ENCODE measurements around the gene SOS1. TPM values are rescaled to one million over a fixed set of nuclear protein-coding genes. Genes with fewer than 3 reads are reported as not detected.
"Not testable (repeated sequence)": the region's sequence is repeated elsewhere in the genome, so short reads cannot be mapped to it uniquely, and the experiment has no call there.

The SOS1 gene
- total and polyA plus RNA-seq, 2 of the 13 experiments (the other 11 are each of a cell fraction or from before 2014, with no cell fraction given), result 20.8 to 60.4 TPM

GRCh38 chr2:39138187-39138836, 17.5 kb upstream of the SOS1 start (continued):
- peak; percentile 83 for TF ChIP-seq FOXP1 (IDR thresholded peaks at IDR 0.05)
- TF ChIP-seq FOXP1 (CRISPR knock-in tag; IDR thresholded peaks at IDR 0.05), result peak; percentile 90
- TF ChIP-seq, protein P1, sequence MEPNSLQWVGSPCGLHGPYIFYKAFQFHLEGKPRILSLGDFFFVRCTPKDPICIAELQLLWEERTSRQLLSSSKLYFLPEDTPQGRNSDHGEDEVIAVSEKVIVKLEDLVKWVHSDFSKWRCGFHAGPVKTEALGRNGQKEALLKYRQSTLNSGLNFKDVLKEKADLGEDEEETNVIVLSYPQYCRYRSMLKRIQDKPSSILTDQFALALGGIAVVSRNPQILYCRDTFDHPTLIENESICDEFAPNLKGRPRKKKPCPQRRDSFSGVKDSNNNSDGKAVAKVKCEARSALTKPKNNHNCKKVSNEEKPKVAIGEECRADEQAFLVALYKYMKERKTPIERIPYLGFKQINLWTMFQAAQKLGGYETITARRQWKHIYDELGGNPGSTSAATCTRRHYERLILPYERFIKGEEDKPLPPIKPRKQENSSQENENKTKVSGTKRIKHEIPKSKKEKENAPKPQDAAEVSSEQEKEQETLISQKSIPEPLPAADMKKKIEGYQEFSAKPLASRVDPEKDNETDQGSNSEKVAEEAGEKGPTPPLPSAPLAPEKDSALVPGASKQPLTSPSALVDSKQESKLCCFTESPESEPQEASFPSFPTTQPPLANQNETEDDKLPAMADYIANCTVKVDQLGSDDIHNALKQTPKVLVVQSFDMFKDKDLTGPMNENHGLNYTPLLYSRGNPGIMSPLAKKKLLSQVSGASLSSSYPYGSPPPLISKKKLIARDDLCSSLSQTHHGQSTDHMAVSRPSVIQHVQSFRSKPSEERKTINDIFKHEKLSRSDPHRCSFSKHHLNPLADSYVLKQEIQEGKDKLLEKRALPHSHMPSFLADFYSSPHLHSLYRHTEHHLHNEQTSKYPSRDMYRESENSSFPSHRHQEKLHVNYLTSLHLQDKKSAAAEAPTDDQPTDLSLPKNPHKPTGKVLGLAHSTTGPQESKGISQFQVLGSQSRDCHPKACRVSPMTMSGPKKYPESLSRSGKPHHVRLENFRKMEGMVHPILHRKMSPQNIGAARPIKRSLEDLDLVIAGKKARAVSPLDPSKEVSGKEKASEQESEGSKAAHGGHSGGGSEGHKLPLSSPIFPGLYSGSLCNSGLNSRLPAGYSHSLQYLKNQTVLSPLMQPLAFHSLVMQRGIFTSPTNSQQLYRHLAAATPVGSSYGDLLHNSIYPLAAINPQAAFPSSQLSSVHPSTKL (CRISPR knock-in tag; IDR thresholded peaks at IDR 0.05), result peak; percentile 92
- TF ChIP-seq HNF1A (IDR thresholded peaks at IDR 0.05; ENCODE audit: low read depth); GABPA (IDR thresholded peaks at IDR 0.05; ENCODE audit: low read depth, low read length): not testable (repeated sequence)
- 0 out of 2 replicates have a peak, but pooled peaks have one; percentile 48 for TF ChIP-seq HNF1A (CRISPR knock-in tag; IDR thresholded peaks at IDR 0.05; ENCODE audit: borderline replicate concordance)
- 0 out of 2 replicates have a peak, but pooled peaks have one; percentile 31 for TF ChIP-seq BHLHE40 (IDR thresholded peaks at IDR 0.05; ENCODE audit: low read length)
- TF ChIP-seq, protein P2, sequence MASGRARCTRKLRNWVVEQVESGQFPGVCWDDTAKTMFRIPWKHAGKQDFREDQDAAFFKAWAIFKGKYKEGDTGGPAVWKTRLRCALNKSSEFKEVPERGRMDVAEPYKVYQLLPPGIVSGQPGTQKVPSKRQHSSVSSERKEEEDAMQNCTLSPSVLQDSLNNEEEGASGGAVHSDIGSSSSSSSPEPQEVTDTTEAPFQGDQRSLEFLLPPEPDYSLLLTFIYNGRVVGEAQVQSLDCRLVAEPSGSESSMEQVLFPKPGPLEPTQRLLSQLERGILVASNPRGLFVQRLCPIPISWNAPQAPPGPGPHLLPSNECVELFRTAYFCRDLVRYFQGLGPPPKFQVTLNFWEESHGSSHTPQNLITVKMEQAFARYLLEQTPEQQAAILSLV (CRISPR knock-in tag; IDR thresholded peaks at IDR 0.05; ENCODE audit: borderline replicate concordance), result 0 out of 2 replicates have a peak, but pooled peaks have one; percentile 44
- peak; percentile 82 for TF ChIP-seq ZSCAN29 (CRISPR knock-in tag; conservative IDR thresholded peaks at IDR 0.05)
- TF ChIP-seq MAF1 (CRISPR knock-in tag; IDR thresholded peaks at IDR 0.05; ENCODE audit: borderline replicate concordance), result 0 out of 2 replicates have a peak, but pooled peaks have one; percentile 65
- peak; percentile 39; the same call in 1 of the 2 replicates for TF ChIP-seq GABPA (CRISPR knock-in tag; IDR thresholded peaks at IDR 0.05; ENCODE audit: low read depth)
- peak; percentile 90 for TF ChIP-seq ZNF503 (CRISPR knock-in tag; IDR thresholded peaks at IDR 0.05)
- peak; percentile 82; the same call in 1 of the 2 replicates for TF ChIP-seq BRCA1 (CRISPR knock-in tag; IDR thresholded peaks at IDR 0.05)
- TF ChIP-seq KLF9 (CRISPR knock-in tag; IDR thresholded peaks at IDR 0.05; ENCODE audit: low read depth), result 0 out of 2 replicates have a peak, but pooled peaks have one; percentile 33
- TF ChIP-seq STAT6 (CRISPR knock-in tag; IDR thresholded peaks at IDR 0.05; ENCODE audit: borderline replicate concordance), result peak; percentile 91
- TF ChIP-seq MEF2D (CRISPR knock-in tag; IDR thresholded peaks at IDR 0.05), result peak; percentile 84

Measured in HepG2 (cell line).